GM18858 (cell line): ENCODE results near the gene THAP8.

Experiments used
- ATAC-seq: cut with Tn5 transposase; IDR thresholded peaks from one replicate; pipeline ENCODE4 v1.9.1; 2021; ENCODE audit not compliant: unreplicated experiment

Gene THAP8

GRCh38 chr19:35995048-35995993 is 58.8 kb downstream of the THAP8 start, which contains the start of gene SDHAF1:
Gene SDHAF1, plus strand, starts transcription at chr19:35995188. Its CDS starts 87 bp downstream, at chr19:35995275.
- peak; percentile 76 for ATAC-seq

- no peak for ATAC-seq
Observed at GRCh38 chr19:35993923-35994598, 60.0 kb downstream of the THAP8 start.

- no peak for ATAC-seq
Observed at GRCh38 chr19:35992907-35993765, 60.9 kb downstream of the THAP8 start.

- no peak for ATAC-seq
Observed at GRCh38 chr19:35991731-35992450, 62.2 kb downstream of the THAP8 start.

GRCh38 chr19:35990771-35991730 is 63.0 kb downstream of the THAP8 start:
- ATAC-seq = no peak

GRCh38 chr19:35990156-35990555 is 63.9 kb downstream of the THAP8 start:
- no peak for ATAC-seq

- no peak for ATAC-seq
Observed at GRCh38 chr19:35988824-35989223, 65.3 kb downstream of the THAP8 start.

GRCh38 chr19:35987571-35987896 is 66.6 kb downstream of the THAP8 start:
- no peak for ATAC-seq

GRCh38 chr19:35986664-35987570 is 67.2 kb downstream of the THAP8 start:
- no peak for ATAC-seq

GRCh38 chr19:35986111-35986510 is 68.0 kb downstream of the THAP8 start:
- no peak for ATAC-seq
